ENCODE results near the gene C1QTNF12.
"Not testable (repeated sequence)": the region's sequence is repeated elsewhere in the genome, so short reads cannot be mapped to it uniquely, and the experiment has no call there.

C1QTNF12 gene

DNA sequence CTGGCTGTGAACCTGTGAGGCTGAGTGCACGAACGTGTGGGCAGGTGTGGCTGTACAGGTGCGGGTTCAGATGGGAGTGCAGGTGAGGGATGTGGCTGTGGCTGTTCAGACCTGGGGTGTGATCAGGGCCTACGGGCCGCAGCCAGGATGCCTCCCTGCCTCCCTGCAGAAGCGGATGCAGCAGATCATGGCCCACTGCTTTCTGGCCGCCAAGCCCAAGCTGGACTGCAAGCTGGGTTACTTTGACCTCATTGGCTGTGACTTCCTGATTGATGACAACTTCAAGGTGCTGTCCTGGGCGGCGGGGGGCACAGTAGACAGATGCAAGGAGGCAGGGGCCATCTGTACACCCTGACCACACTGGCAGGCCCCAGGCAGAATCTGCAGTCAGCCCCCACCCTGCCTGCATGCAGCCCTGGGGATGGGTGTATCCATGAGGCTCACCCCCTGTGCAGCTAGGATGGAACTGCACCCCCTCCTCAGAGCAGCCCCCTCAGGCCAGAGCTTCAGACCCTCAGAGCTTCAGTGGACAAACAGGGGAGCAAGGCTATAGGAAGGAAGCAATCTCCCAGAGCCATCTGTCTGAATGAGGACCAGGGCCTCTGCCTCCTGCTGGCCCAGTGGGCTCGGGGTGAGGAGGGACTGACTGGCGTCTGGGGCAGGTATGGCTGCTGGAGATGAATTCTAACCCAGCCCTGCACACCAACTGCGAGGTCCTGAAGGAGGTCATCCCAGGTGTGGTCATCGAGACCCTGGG lies 49.9 kb downstream of the C1QTNF12 start:
- DNase-seq, result no peak

DNA sequence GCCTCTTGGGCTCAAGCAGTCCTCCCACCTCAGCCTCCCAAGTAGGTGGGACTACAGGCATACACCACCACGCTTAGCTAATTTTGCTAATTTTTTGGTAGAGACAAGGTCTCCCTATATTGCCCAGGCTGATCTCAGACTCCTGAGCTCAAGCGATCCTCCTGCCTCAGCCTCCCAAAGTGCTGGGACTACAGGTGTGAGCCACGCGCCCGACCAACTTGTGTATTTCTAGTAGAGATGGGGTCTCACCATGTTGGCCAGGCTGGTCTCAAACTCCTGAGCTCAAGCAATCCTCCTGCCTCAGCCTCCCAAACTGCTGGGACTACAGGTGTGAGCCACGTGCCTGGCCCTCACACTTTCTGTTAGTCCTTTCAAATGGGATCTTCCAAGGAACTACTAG lies 50.8 kb downstream of the C1QTNF12 start:
- DNase-seq, result not testable (repeated sequence)

DNA sequence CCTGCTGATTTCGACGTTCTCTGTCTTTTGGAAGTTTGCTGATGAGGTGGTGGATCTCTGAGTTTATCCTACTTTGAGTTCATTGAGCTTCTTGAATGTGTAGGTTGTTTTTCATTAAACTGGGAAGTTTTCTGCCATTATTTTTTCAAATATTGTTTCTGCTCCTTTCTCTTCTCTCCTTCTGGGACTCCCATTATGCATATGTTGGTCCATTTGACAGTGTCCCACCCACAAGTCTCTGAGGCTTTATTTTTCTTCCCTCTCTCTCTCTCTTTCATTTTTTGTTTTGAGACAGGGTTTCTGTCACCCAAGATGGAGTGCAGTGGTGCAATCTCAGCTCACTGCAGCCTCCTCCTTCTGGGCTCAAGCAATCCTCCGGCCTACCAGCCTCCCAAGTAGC lies 51.8 kb downstream of the C1QTNF12 start:
- DNase-seq, result no peak

Measured in activated CD4-positive, CD25-positive, alpha-beta regulatory T cell (primary cell).